Fibroblast of lung (primary cell): ENCODE data around the gene SLC25A42.

ENCODE experiments used
- CTCF ChIP-seq, 2 donors: IDR thresholded peaks in 1 of 2; conservative IDR thresholded peaks in 1 of 2; 1 replicate in 1 of 2; 2 replicates in 1 of 2; pipeline ENCODE4 v1.5.1; 2011 to 2012; ENCODE audit warnings: low read length in 2 of 2, control low read depth in 1 of 2, inconsistent platforms in 1 of 2, low read depth in 1 of 2, mild to moderate bottlenecking in 1 of 2
- EZH2 ChIP-seq: IDR thresholded peaks from 2 replicates; pipeline ENCODE4 v1.5.1; 2012; ENCODE audit warnings: low read length, control low read depth, mild to moderate bottlenecking; ENCODE audit errors: missing control alignments

DNA sequence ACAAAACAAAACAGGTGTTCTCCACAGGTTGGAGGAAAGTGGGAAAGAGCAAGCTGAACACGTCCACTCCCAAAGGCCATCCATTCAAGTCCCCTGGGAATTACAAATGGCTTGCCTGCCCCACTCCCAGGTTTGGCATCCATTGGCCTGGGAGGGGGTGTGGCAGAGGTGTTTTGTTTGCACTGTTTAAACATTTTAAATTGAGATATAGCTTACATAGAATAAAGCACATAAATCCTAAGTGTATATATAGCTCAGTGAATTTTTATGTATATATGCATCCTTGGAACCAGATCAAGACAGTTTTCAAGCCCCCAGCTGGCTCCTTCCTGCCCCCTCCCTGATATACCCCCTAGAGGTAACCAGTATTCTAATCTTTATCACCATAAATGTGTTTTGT lies 12.7 kb downstream of the SLC25A42 start:
- TF ChIP-seq CTCF (conservative IDR thresholded peaks at IDR 0.05 in 1 of 2, IDR thresholded peaks at IDR 0.05 in 1 of 2; ENCODE audit: low read depth in 1 of 2, low read length in 2 of 2) (no peak), EZH2 (no peak)
